ENCODE measurements around the gene EAF2.

DNA sequence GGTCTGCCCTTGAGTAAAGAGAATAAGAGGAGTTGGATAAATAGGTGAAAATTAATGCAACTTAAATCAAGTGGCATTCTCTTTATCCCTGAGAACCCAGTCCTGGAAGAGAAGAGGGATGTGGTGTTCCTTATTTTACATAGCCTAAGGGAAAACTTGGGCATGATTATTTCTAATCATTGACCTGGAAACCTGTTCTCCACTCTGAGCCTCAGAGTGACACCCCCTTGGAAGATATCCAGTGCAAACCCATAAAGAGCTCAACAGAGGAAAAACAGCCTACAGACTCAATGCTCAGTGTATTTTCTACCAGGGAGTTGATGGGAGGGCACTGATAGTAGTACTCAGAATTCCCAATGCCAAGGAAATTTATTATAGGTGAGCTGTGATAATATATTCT, 81.2 kb downstream of the EAF2 start:
- no peak for TF ChIP-seq POLR2A (IDR thresholded peaks at IDR 0.05)
- TF ChIP-seq, protein P1, sequence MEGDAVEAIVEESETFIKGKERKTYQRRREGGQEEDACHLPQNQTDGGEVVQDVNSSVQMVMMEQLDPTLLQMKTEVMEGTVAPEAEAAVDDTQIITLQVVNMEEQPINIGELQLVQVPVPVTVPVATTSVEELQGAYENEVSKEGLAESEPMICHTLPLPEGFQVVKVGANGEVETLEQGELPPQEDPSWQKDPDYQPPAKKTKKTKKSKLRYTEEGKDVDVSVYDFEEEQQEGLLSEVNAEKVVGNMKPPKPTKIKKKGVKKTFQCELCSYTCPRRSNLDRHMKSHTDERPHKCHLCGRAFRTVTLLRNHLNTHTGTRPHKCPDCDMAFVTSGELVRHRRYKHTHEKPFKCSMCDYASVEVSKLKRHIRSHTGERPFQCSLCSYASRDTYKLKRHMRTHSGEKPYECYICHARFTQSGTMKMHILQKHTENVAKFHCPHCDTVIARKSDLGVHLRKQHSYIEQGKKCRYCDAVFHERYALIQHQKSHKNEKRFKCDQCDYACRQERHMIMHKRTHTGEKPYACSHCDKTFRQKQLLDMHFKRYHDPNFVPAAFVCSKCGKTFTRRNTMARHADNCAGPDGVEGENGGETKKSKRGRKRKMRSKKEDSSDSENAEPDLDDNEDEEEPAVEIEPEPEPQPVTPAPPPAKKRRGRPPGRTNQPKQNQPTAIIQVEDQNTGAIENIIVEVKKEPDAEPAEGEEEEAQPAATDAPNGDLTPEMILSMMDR (IDR thresholded peaks at IDR 0.05) = no peak
